Neural progenitor cell (in vitro differentiated cells): ENCODE results near the gene MYOM1. TPM values are rescaled to one million over a fixed set of nuclear protein-coding genes. Genes with fewer than 3 reads are reported as not detected.

ENCODE experiments used
- DNase-seq: peaks from one replicate; pipeline ENCODE4 v3.0.0-alpha.2; 2016; ENCODE audit warnings: low spot score
- H2AFZ ChIP-seq: fragments of 200-600 bp; sonication (generic); replicated peaks from 2 replicates; pipeline ENCODE4 v1.6.1; 2016; ENCODE audit warnings: antibody characterized with exemption
- H3F3A ChIP-seq: fragments of 200-600 bp; sonication (generic); 2 replicates; pipeline ENCODE4 v1.6.1; 2016; ENCODE audit warnings: antibody characterized with exemption, low read depth
- H3K27ac ChIP-seq: fragments of 200-600 bp; sonication (generic); 2 replicates; pipeline ENCODE4 v1.5.1; 2016; ENCODE audit warnings: mild to moderate bottlenecking
- H3K27me3 ChIP-seq: fragments of 200-600 bp; sonication (generic); 2 replicates; pipeline ENCODE4 v1.6.1; 2016; ENCODE audit warnings: mild to moderate bottlenecking, moderate library complexity
- H3K36me3 ChIP-seq: fragments of 200-600 bp; sonication (generic); 2 replicates; pipeline ENCODE4 v1.5.1; 2016
- H3K4me1 ChIP-seq: fragments of 200-600 bp; sonication (generic); 2 replicates; pipeline ENCODE4 v1.6.1; 2016; ENCODE audit warnings: mixed run types
- H3K4me2 ChIP-seq: fragments of 200-600 bp; sonication (generic); 2 replicates; pipeline ENCODE4 v1.6.1; 2016
- H3K4me3 ChIP-seq: fragments of 200-600 bp; sonication (generic); 2 replicates; pipeline ENCODE4 v1.5.1; 2016
- H3K79me2 ChIP-seq: fragments of 200-600 bp; sonication (generic); 2 replicates; pipeline ENCODE4 v1.6.1; 2016; ENCODE audit warnings: low read depth
- H3K9ac ChIP-seq: fragments of 200-600 bp; sonication (generic); 2 replicates; pipeline ENCODE4 v1.6.1; 2016
- H3K9me3 ChIP-seq: fragments of 200-600 bp; sonication (generic); 2 replicates; pipeline ENCODE4 v1.5.1; 2016; ENCODE audit warnings: low read depth
- H4K20me1 ChIP-seq: fragments of 200-600 bp; sonication (generic); 2 replicates; pipeline ENCODE4 v1.6.1; 2016; ENCODE audit warnings: low read depth
- H3K27ac Mint-ChIP-seq: 3 replicates; pipeline ENCODE4 v1.8.0; 2021; ENCODE audit warnings: mixed read lengths
- H3K27me3 Mint-ChIP-seq: 2 replicates; pipeline ENCODE4 v1.8.0; 2022; ENCODE audit warnings: low read depth, mild to moderate bottlenecking, inconsistent platforms, moderate library complexity, mixed read lengths; ENCODE audit not compliant: insufficient read depth
- H3K36me3 Mint-ChIP-seq: 3 replicates; pipeline ENCODE4 v1.8.0; 2021; ENCODE audit warnings: mixed read lengths
- H3K4me1 Mint-ChIP-seq: 3 replicates; pipeline ENCODE4 v1.8.0; 2021; ENCODE audit warnings: mixed read lengths
- H3K4me3 Mint-ChIP-seq: 3 replicates; pipeline ENCODE4 v1.8.0; 2021; ENCODE audit warnings: mild to moderate bottlenecking, moderate library complexity, mixed read lengths
- H3K9me3 Mint-ChIP-seq: 3 replicates; pipeline ENCODE4 v1.8.0; 2020; ENCODE audit warnings: mixed read lengths
- EZH2 ChIP-seq: fragments of 200-600 bp; sonication (generic); IDR thresholded peaks from 2 replicates; pipeline ENCODE4 v1.6.1; 2017; ENCODE audit warnings: antibody characterized with exemption, mild to moderate bottlenecking, moderate library complexity
- EZH2phosphoT487 ChIP-seq: fragments of 200-600 bp; sonication (generic); IDR thresholded peaks from 2 replicates; pipeline ENCODE4 v1.6.1; 2017; ENCODE audit warnings: antibody characterized with exemption
- total RNA-seq: library from RNA; depleted of rRNA; stranded (reverse); fragments of >200 nt; gene quantifications from 2 replicates; pipeline ENCODE4 v1.2.3, GENCODE V29; 2015; ENCODE audit warnings: low replicate concordance
- TF ChIP-seq, protein P1 (sequence below): fragments of 200-600 bp; sonication (generic); IDR thresholded peaks from 2 replicates; pipeline ENCODE4 v1.5.1; 2017; ENCODE audit warnings: antibody characterized with exemption, mild to moderate bottlenecking

The MYOM1 gene
- total RNA-seq, 1 donor from 2014 or later = 0.45 TPM

DNA sequence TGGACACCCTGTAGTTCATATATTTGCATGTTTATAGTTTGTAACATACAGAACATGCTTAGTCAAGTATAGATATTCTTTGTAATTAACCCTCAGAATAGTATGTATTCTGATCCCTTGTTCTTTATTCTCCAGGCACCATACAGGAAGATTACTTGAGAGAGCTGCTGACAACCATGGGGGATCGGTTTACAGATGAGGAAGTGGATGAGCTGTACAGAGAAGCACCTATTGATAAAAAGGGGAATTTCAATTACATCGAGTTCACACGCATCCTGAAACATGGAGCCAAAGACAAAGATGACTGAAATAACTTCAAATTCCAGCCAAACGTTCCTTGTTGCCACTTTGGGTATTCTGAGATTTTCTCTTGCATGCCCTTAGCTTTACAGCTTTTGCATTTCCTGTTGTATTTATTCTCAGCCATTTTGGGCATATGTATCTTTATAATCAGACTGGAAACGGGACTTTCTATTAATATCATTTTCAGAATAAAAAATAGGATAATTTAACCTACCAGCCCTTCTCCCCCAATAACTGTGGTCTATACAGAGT lies 35.9 kb upstream of the MYOM1 start:
- Mint-ChIP-seq H3K27ac (no peak overlapping the region), H3K36me3 (peaks cover 15% of the 10 kb centered on the region), H3K4me3 (no peak overlapping the region), H3K27me3 (no peaks in the 10 kb centered on the region), H3K9me3 (no peaks in the 10 kb centered on the region), H3K4me1 (peaks cover 4% of the 10 kb centered on the region)
- Histone ChIP-seq H3K27me3 (no peaks in the 10 kb centered on the region), H3K36me3 (peaks cover 29% of the 10 kb centered on the region), H3F3A (peaks cover 53% of the 10 kb centered on the region), H3K4me3 (no peak overlapping the region), H3K4me2 (no peak overlapping the region), H3K9ac (no peak overlapping the region), H2AFZ (no peak overlapping the region), H3K79me2 (peaks cover 28% of the 10 kb centered on the region), H4K20me1 (peaks cover 21% of the 10 kb centered on the region), H3K9me3 (no peaks in the 10 kb centered on the region), H3K4me1 (peaks cover 12% of the 10 kb centered on the region), H3K27ac (no peak overlapping the region)
- no peak for DNase-seq
- TF ChIP-seq EZH2phosphoT487 = no peak
- TF ChIP-seq, protein P1, sequence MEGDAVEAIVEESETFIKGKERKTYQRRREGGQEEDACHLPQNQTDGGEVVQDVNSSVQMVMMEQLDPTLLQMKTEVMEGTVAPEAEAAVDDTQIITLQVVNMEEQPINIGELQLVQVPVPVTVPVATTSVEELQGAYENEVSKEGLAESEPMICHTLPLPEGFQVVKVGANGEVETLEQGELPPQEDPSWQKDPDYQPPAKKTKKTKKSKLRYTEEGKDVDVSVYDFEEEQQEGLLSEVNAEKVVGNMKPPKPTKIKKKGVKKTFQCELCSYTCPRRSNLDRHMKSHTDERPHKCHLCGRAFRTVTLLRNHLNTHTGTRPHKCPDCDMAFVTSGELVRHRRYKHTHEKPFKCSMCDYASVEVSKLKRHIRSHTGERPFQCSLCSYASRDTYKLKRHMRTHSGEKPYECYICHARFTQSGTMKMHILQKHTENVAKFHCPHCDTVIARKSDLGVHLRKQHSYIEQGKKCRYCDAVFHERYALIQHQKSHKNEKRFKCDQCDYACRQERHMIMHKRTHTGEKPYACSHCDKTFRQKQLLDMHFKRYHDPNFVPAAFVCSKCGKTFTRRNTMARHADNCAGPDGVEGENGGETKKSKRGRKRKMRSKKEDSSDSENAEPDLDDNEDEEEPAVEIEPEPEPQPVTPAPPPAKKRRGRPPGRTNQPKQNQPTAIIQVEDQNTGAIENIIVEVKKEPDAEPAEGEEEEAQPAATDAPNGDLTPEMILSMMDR = no peak
- TF ChIP-seq EZH2 = no peak

DNA sequence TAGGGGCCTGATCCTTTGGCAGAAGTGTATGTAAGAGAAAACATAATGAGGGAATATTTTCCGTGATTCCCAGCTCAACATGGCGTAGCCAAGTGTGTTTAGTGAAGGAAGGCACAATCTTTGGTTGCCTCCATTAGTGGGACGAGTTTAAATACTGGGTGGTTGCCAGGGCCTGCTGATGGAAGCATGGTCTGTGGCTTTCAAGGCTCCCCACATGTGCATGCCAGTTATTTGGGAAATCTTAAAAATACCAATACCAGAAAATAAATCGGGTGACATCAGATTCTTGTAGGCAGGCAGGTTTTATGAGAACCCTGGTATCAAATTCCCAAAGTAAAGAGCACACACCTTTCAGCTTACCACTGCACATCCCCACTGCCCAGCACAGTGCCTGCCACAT lies 35.0 kb upstream of the MYOM1 start:
- no peak overlapping the region for H3K27ac ChIP-seq
- no peaks in the 10 kb centered on the region for H3K9me3 ChIP-seq
- no peaks in the 10 kb centered on the region for H3K27me3 Mint-ChIP-seq
- H3K9me3 Mint-ChIP-seq = no peaks in the 10 kb centered on the region
- H3K27ac Mint-ChIP-seq = no peak overlapping the region
- no peak for DNase-seq
- H3K79me2 ChIP-seq = peaks cover 37% of the 10 kb centered on the region
- no peak overlapping the region for H3K4me2 ChIP-seq
- H3K4me3 ChIP-seq = no peak overlapping the region
- H3K27me3 ChIP-seq = no peaks in the 10 kb centered on the region
- TF ChIP-seq EZH2phosphoT487 = no peak
- TF ChIP-seq, protein P1 = no peak
- peaks cover 27% of the 10 kb centered on the region for H4K20me1 ChIP-seq
- H3K4me1 Mint-ChIP-seq = peaks cover 2% of the 10 kb centered on the region
- no peak overlapping the region for H3K9ac ChIP-seq
- H3K4me1 ChIP-seq = peaks cover 8% of the 10 kb centered on the region
- H2AFZ ChIP-seq = no peak overlapping the region
- H3K36me3 Mint-ChIP-seq = peaks cover 16% of the 10 kb centered on the region
- H3F3A ChIP-seq = peaks cover 49% of the 10 kb centered on the region
- H3K4me3 Mint-ChIP-seq = no peak overlapping the region
- H3K36me3 ChIP-seq = peaks cover 29% of the 10 kb centered on the region

DNA sequence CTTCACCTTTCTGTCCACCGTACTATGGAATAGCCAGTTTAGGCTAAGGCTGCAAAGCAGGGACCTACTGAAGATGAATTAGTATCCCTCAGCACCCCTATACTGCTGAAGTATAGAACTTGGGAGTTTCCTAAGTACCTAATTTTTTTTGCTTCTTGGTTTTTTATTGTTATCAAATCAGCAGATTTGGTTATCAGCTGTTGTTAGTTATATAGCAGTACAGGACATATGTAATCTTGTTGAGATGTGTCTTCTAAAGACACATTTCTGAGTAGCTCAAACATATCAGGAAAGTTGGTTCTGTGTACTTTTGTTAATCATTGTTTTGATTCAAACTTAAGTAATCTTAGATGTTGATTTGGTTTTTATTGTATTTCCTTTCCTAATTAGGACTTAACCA lies 33.1 kb upstream of the MYOM1 start:
- Histone ChIP-seq H3K4me3 (no peak overlapping the region), H2AFZ (no peak overlapping the region), H3K9ac (no peak overlapping the region), H3K27ac (no peak overlapping the region), H3K36me3 (peaks cover 32% of the 10 kb centered on the region), H3F3A (peaks cover 42% of the 10 kb centered on the region), H3K27me3 (no peaks in the 10 kb centered on the region), H3K4me1 (peaks cover 15% of the 10 kb centered on the region), H3K4me2 (no peak overlapping the region), H3K79me2 (peaks cover 55% of the 10 kb centered on the region), H3K9me3 (no peaks in the 10 kb centered on the region), H4K20me1 (peaks cover 46% of the 10 kb centered on the region)
- TF ChIP-seq, protein P1 = no peak
- TF ChIP-seq EZH2 (no peak), EZH2phosphoT487 (no peak)
- no peak for DNase-seq
- H3K36me3 Mint-ChIP-seq = peaks cover 15% of the 10 kb centered on the region
- H3K27me3 Mint-ChIP-seq = no peaks in the 10 kb centered on the region
- no peak overlapping the region for H3K4me3 Mint-ChIP-seq
- no peak overlapping the region for H3K27ac Mint-ChIP-seq
- peaks cover 10% of the 10 kb centered on the region for H3K4me1 Mint-ChIP-seq
- no peaks in the 10 kb centered on the region for H3K9me3 Mint-ChIP-seq
